Lung (tissue), 12 donors: ENCODE measurements around the gene FNTB. TPM values are rescaled to one million over a fixed set of nuclear protein-coding genes. Genes with fewer than 3 reads are reported as not detected.
"Not testable (repeated sequence)": the region's sequence is repeated elsewhere in the genome, so short reads cannot be mapped to it uniquely, and the experiment has no call there.

Source experiments
- ATAC-seq: fragments of 200-7000 bp; cut with Tn5 transposase; one replicate; pipeline ENCODE4 v1.9.1; 2020; ENCODE audit warnings: moderate number of reproducible peaks; ENCODE audit not compliant: insufficient read depth, low FRiP score
- DNase-seq, 3 donors: peaks; one replicate each; pipeline ENCODE4 v3.0.0-alpha.2; 2013 to 2017
- H3K27ac ChIP-seq, 2 donors: one replicate each; pipeline ENCODE4 v1.5.1; 2013; ENCODE audit warnings: mild to moderate bottlenecking in 2 of 2, moderate library complexity in 2 of 2, control low read depth in 1 of 2, inconsistent platforms in 1 of 2, low read depth in 1 of 2, low read length in 1 of 2
- H3K27me3 ChIP-seq, 3 donors: one replicate each; pipeline ENCODE4 v1.5.1; 2013; ENCODE audit warnings: low read length in 2 of 3; ENCODE audit not compliant: control insufficient read depth in 3 of 3, insufficient read depth in 3 of 3
- H3K36me3 ChIP-seq, 4 donors: one replicate each; pipeline ENCODE4 v1.5.1; 2013; ENCODE audit warnings: low read length in 4 of 4, mild to moderate bottlenecking in 1 of 4, moderate library complexity in 1 of 4; ENCODE audit not compliant: control insufficient read depth in 4 of 4, insufficient read depth in 4 of 4
- H3K4me1 ChIP-seq, 5 donors: one replicate each; pipeline ENCODE4 v1.5.1; 2013; ENCODE audit warnings: low read length in 5 of 5, mild to moderate bottlenecking in 2 of 5, moderate library complexity in 1 of 5; ENCODE audit not compliant: control insufficient read depth in 5 of 5, insufficient read depth in 5 of 5
- H3K4me3 ChIP-seq: one replicate; pipeline ENCODE4 v1.5.1; 2013; ENCODE audit warnings: mild to moderate bottlenecking, control low read depth, moderate library complexity
- H3K9ac ChIP-seq, 2 donors: one replicate each; pipeline ENCODE4 v1.5.1; 2013; ENCODE audit warnings: low read length in 2 of 2, control low read depth in 1 of 2; ENCODE audit not compliant: insufficient read depth in 1 of 2
- H3K9me3 ChIP-seq, 4 donors: one replicate each; pipeline ENCODE4 v1.5.1; 2013; ENCODE audit warnings: low read length in 3 of 4, mild to moderate bottlenecking in 1 of 4, moderate library complexity in 1 of 4; ENCODE audit not compliant: control insufficient read depth in 4 of 4, insufficient read depth in 3 of 4
- CTCF ChIP-seq: IDR thresholded peaks from 2 replicates; pipeline ENCODE4 v1.5.1; 2012; ENCODE audit warnings: mild to moderate bottlenecking; ENCODE audit errors: control extremely low read depth, extremely low read depth
- WGBS, 2 donors: extraction: QIAGEN DNeasy Blood & Tissue Kit; methylation state at CpG; one replicate each; pipeline ENCODE4 v1.1.7; 2013; 5-methylcytosine and 5-hydroxymethylcytosine counted together
- polyA plus RNA-seq, 2 donors: library from polyadenylated mRNA; stranded (reverse); fragments of 200-250 nt; gene quantifications; one replicate each; pipeline ENCODE4 v1.2.1, GENCODE V29; 2013
- total RNA-seq, 2 donors: library from RNA; depleted of rRNA in 1 of 2; stranded (reverse); fragments of >200 nt in 1 of 2; gene quantifications; one replicate each; pipeline ENCODE4 v1.2.1, GENCODE V29; 2014 to 2021
- donor health status: control.
- donor health status: control.
- donor health status: Bipolar disorder and iron deficiency.
- donor health status: healthy.
- donor health status: DM: yes; HTN: yes; CAD: no.

Gene FNTB
- total and polyA plus RNA-seq, 4 donors: 6.2 to 14.8 (median 10.8) TPM

GRCh38 chr14:65027127-65027799, 40.6 kb downstream of the FNTB start:
- WGBS, 2 donors: 96 to 98% methylated on average over 11 of the region's 11 CpGs
- H3K4me1 ChIP-seq: peaks cover 0 to 8% (median 0%) of the 10 kb centered on the region in 5 donors
- ATAC-seq: no peak

GRCh38 chr14:65028937-65029336, 42.2 kb downstream of the FNTB start:
- Histone ChIP-seq H3K27ac (no peak overlapping the region), H3K4me3 (no peak overlapping the region), H3K36me3 (peaks cover 6 to 22% (median 11%) of the 10 kb centered on the region in 4 donors), H3K9me3 (no peaks in the 10 kb centered on the region), H3K9ac (peak overlapping the region in 1 of 2 donors; percentile 9), H3K27me3 (no peaks in the 10 kb centered on the region), H3K4me1 (peaks cover 0 to 9% (median 0%) of the 10 kb centered on the region in 5 donors)
- DNase-seq: no peak
- 78 to 89% methylated on average over 3 of the region's 3 CpGs for WGBS, 2 donors
- no peak for TF ChIP-seq CTCF
- ATAC-seq: no peak

More at GRCh38 chr14:65027127-65027799, 40.6 kb downstream of the FNTB start:
- H3K4me3 ChIP-seq: no peak overlapping the region
- no peak overlapping the region for H3K27ac ChIP-seq
- peaks cover 6 to 17% (median 8%) of the 10 kb centered on the region in 4 donors for H3K36me3 ChIP-seq
- no peaks in the 10 kb centered on the region for H3K27me3 ChIP-seq
- no peak for TF ChIP-seq CTCF
- H3K9me3 ChIP-seq: no peaks in the 10 kb centered on the region
- H3K9ac ChIP-seq: no peak overlapping the region
- no peak for DNase-seq

GRCh38 chr14:65031321-65031720, 44.6 kb downstream of the FNTB start:
- Histone ChIP-seq H3K4me1 (peaks cover 0 to 24% (median 4%) of the 10 kb centered on the region in 5 donors), H3K36me3 (peaks cover 6 to 22% (median 12%) of the 10 kb centered on the region in 4 donors)
- H3K27me3 ChIP-seq, H3K9ac ChIP-seq, ATAC-seq, DNase-seq, H3K9me3 ChIP-seq, H3K27ac ChIP-seq, H3K4me3 ChIP-seq: not testable (repeated sequence)
- WGBS, 2 donors: 98% methylated on average over 10 of the region's 10 CpGs

- H3K27me3 ChIP-seq: no peaks in the 10 kb centered on the region
- H3K9me3 ChIP-seq: no peaks in the 10 kb centered on the region
- WGBS, 2 donors: 96 to 97% methylated on average over 11 of the region's 11 CpGs
- ATAC-seq (no peak), DNase-seq (no peak)
- peaks cover 0 to 24% (median 4%) of the 10 kb centered on the region in 5 donors for H3K4me1 ChIP-seq
- H3K36me3 ChIP-seq: peaks cover 6 to 21% (median 11%) of the 10 kb centered on the region in 4 donors
- H3K4me3 ChIP-seq: no peak overlapping the region
- H3K27ac ChIP-seq: no peak overlapping the region
- no peak for TF ChIP-seq CTCF
- H3K9ac ChIP-seq: no peak overlapping the region
Observed at GRCh38 chr14:65032319-65032718, 45.6 kb downstream of the FNTB start.
